ENCODE results near the gene DUXB.

DUXB gene

GRCh38 chr16:75667503-75667902, 33.8 kb downstream of the DUXB start:
- no peak for FAIRE-seq
- no peak for DNase-seq (ENCODE audit: insufficient read length, low spot score)

- no peak for DNase-seq (ENCODE audit: insufficient read length, low spot score)
- no peak for FAIRE-seq
These were observed 40.4 kb downstream of the DUXB start for GRCh38 chr16:75660726-75661302.

- FAIRE-seq (no peak), DNase-seq (ENCODE audit: insufficient read length, low spot score) (no peak)
These were observed 40.9 kb downstream of the DUXB start for GRCh38 chr16:75660321-75660720.

- no peak for FAIRE-seq
- no peak for DNase-seq (ENCODE audit: insufficient read length, low spot score)
These were observed 43.1 kb downstream of the DUXB start for GRCh38 chr16:75658175-75658574.

GRCh38 chr16:75653922-75654321, 47.3 kb downstream of the DUXB start:
- DNase-seq (ENCODE audit: insufficient read length, low spot score) (no peak), FAIRE-seq (no peak)

GRCh38 chr16:75648265-75649076, 52.8 kb downstream of the DUXB start:
- FAIRE-seq = peak; percentile 62
- DNase-seq (ENCODE audit: insufficient read length, low spot score) = peak; percentile 31

GRCh38 chr16:75647492-75648264, 53.6 kb downstream of the DUXB start, which contains the start of the genes KARS1 and TERF2IP:
KARS1 (minus strand) TSS chr16:75647665; CDS start chr16:75647639, 26 bp downstream.
TERF2IP (plus strand) TSS chr16:75647773; CDS start chr16:75647883, 110 bp downstream.
- FAIRE-seq = peak; percentile 93
- DNase-seq (ENCODE audit: insufficient read length, low spot score) = peak; percentile 75

- no peak for FAIRE-seq
These were observed 54.2 kb downstream of the DUXB start for GRCh38 chr16:75647112-75647491.

GRCh38 chr16:75644240-75645012, 56.8 kb downstream of the DUXB start:
- FAIRE-seq = peak; percentile 40
- DNase-seq (ENCODE audit: insufficient read length, low spot score) = no peak

More at GRCh38 chr16:75647112-75647491, 54.2 kb downstream of the DUXB start:
- DNase-seq (ENCODE audit: insufficient read length, low spot score) = no peak
